ENCODE measurements around the gene TMEM158. TPM values are rescaled to one million over a fixed set of nuclear protein-coding genes. Genes with fewer than 3 reads are reported as not detected.

TMEM158 gene
- total and polyA plus RNA-seq, 2 donors: 1.7 to 11.2 TPM

- Histone ChIP-seq H3K36me3 (ENCODE audit: insufficient read depth) (no peaks in the 10 kb centered on the region), H3K4me1 (ENCODE audit: insufficient read depth) (no peaks in the 10 kb centered on the region)
These were observed 21.0 kb downstream of the TMEM158 start for GRCh38 chr3:45205126-45205525.

GRCh38 chr3:45204136-45204535 lies 22.0 kb downstream of the TMEM158 start:
- no peak for DNase-seq (ENCODE audit: extremely low spot score)

More at GRCh38 chr3:45205126-45205525, 21.0 kb downstream of the TMEM158 start:
- H3K27ac ChIP-seq (ENCODE audit: low read depth): no peak overlapping the region
- H3K4me3 ChIP-seq (ENCODE audit: low read depth, low read length): no peak overlapping the region
- DNase-seq (ENCODE audit: extremely low spot score): no peak

GRCh38 chr3:45199837-45200648 lies 26.0 kb downstream of the TMEM158 start:
- Histone ChIP-seq H3K27ac (ENCODE audit: low read depth) (no peak overlapping the region), H3K36me3 (ENCODE audit: insufficient read depth) (no peaks in the 10 kb centered on the region), H3K4me3 (ENCODE audit: low read depth, low read length) (no peak overlapping the region), H3K4me1 (ENCODE audit: insufficient read depth) (no peaks in the 10 kb centered on the region)
- no peak for DNase-seq (ENCODE audit: extremely low spot score)
- 63% methylated on average over 8 of the region's 8 CpGs for WGBS

More at GRCh38 chr3:45204136-45204535, 22.0 kb downstream of the TMEM158 start:
- 26% methylated on average over 3 of the region's 3 CpGs for WGBS
- Histone ChIP-seq H3K36me3 (ENCODE audit: insufficient read depth) (no peaks in the 10 kb centered on the region), H3K27ac (ENCODE audit: low read depth) (no peak overlapping the region), H3K4me1 (ENCODE audit: insufficient read depth) (no peaks in the 10 kb centered on the region), H3K4me3 (ENCODE audit: low read depth, low read length) (no peak overlapping the region)

GRCh38 chr3:45198264-45199260 lies 27.5 kb downstream of the TMEM158 start:
- no peak for DNase-seq (ENCODE audit: extremely low spot score)

GRCh38 chr3:45194791-45195190 lies 31.3 kb downstream of the TMEM158 start:
- H3K27ac ChIP-seq (ENCODE audit: low read depth): no peak overlapping the region
- H3K4me3 ChIP-seq (ENCODE audit: low read depth, low read length): no peak overlapping the region
- no peaks in the 10 kb centered on the region for H3K36me3 ChIP-seq (ENCODE audit: insufficient read depth)
- WGBS: 91% methylated on average over 5 of the region's 5 CpGs
- no peak for DNase-seq (ENCODE audit: extremely low spot score)
- no peaks in the 10 kb centered on the region for H3K4me1 ChIP-seq (ENCODE audit: insufficient read depth)

More at GRCh38 chr3:45198264-45199260, 27.5 kb downstream of the TMEM158 start:
- WGBS: 75% methylated on average over 5 of the region's 5 CpGs
- H3K4me1 ChIP-seq (ENCODE audit: insufficient read depth): no peaks in the 10 kb centered on the region
- H3K4me3 ChIP-seq (ENCODE audit: low read depth, low read length): no peak overlapping the region
- H3K27ac ChIP-seq (ENCODE audit: low read depth): no peak overlapping the region
- no peaks in the 10 kb centered on the region for H3K36me3 ChIP-seq (ENCODE audit: insufficient read depth)

- H3K4me1 ChIP-seq (ENCODE audit: insufficient read depth): no peaks in the 10 kb centered on the region
- H3K4me3 ChIP-seq (ENCODE audit: low read depth, low read length): no peak overlapping the region
- no peaks in the 10 kb centered on the region for H3K36me3 ChIP-seq (ENCODE audit: insufficient read depth)
- DNase-seq (ENCODE audit: extremely low spot score): no peak
- H3K27ac ChIP-seq (ENCODE audit: low read depth): no peak overlapping the region
- WGBS: 73% methylated on average over 3 of the region's 3 CpGs
These were observed 34.1 kb downstream of the TMEM158 start for GRCh38 chr3:45191924-45192417.

GRCh38 chr3:45191424-45191823 lies 34.7 kb downstream of the TMEM158 start:
- no peaks in the 10 kb centered on the region for H3K4me1 ChIP-seq (ENCODE audit: insufficient read depth)
- H3K36me3 ChIP-seq (ENCODE audit: insufficient read depth): no peaks in the 10 kb centered on the region

GRCh38 chr3:45188719-45189659 lies 37.1 kb downstream of the TMEM158 start:
- no peak overlapping the region for H3K4me3 ChIP-seq (ENCODE audit: low read depth, low read length)
- no peak overlapping the region for H3K27ac ChIP-seq (ENCODE audit: low read depth)
- no peaks in the 10 kb centered on the region for H3K4me1 ChIP-seq (ENCODE audit: insufficient read depth)
- 54% methylated on average over 8 of the region's 8 CpGs for WGBS
- H3K36me3 ChIP-seq (ENCODE audit: insufficient read depth): no peaks in the 10 kb centered on the region
- no peak for DNase-seq (ENCODE audit: extremely low spot score)

More at GRCh38 chr3:45191424-45191823, 34.7 kb downstream of the TMEM158 start:
- no peak for DNase-seq (ENCODE audit: extremely low spot score)
- no peak overlapping the region for H3K4me3 ChIP-seq (ENCODE audit: low read depth, low read length)
- no peak overlapping the region for H3K27ac ChIP-seq (ENCODE audit: low read depth)
- WGBS: 94% methylated on average over 4 of the region's 4 CpGs

GRCh38 chr3:45187694-45188141 lies 38.4 kb downstream of the TMEM158 start:
- WGBS: 79% methylated on average over 3 of the region's 3 CpGs
- H3K4me3 ChIP-seq (ENCODE audit: low read depth, low read length): no peak overlapping the region
- H3K36me3 ChIP-seq (ENCODE audit: insufficient read depth): no peaks in the 10 kb centered on the region
- no peak for DNase-seq (ENCODE audit: extremely low spot score)
- no peaks in the 10 kb centered on the region for H3K4me1 ChIP-seq (ENCODE audit: insufficient read depth)
- H3K27ac ChIP-seq (ENCODE audit: low read depth): no peak overlapping the region

- DNase-seq (ENCODE audit: extremely low spot score): no peak
- 95% methylated on average over 6 of the region's 6 CpGs for WGBS
- no peaks in the 10 kb centered on the region for H3K36me3 ChIP-seq (ENCODE audit: insufficient read depth)
- no peak overlapping the region for H3K4me3 ChIP-seq (ENCODE audit: low read depth, low read length)
- no peak overlapping the region for H3K27ac ChIP-seq (ENCODE audit: low read depth)
- H3K4me1 ChIP-seq (ENCODE audit: insufficient read depth): no peaks in the 10 kb centered on the region
These were observed 39.2 kb downstream of the TMEM158 start for GRCh38 chr3:45186871-45187270.

GRCh38 chr3:45185461-45185860 lies 40.6 kb downstream of the TMEM158 start:
- Histone ChIP-seq H3K4me3 (ENCODE audit: low read depth, low read length) (no peak overlapping the region), H3K27ac (ENCODE audit: low read depth) (no peak overlapping the region), H3K36me3 (ENCODE audit: insufficient read depth) (no peaks in the 10 kb centered on the region), H3K4me1 (ENCODE audit: insufficient read depth) (no peaks in the 10 kb centered on the region)
- DNase-seq (ENCODE audit: extremely low spot score): no peak
- WGBS: 93% methylated on average over 5 of the region's 5 CpGs

- H3K36me3 ChIP-seq (ENCODE audit: insufficient read depth): no peaks in the 10 kb centered on the region
- WGBS: 95% methylated on average over 2 of the region's 2 CpGs
- no peaks in the 10 kb centered on the region for H3K4me1 ChIP-seq (ENCODE audit: insufficient read depth)
- no peak for DNase-seq (ENCODE audit: extremely low spot score)
- no peak overlapping the region for H3K27ac ChIP-seq (ENCODE audit: low read depth)
- no peak overlapping the region for H3K4me3 ChIP-seq (ENCODE audit: low read depth, low read length)
These were observed 41.0 kb downstream of the TMEM158 start for GRCh38 chr3:45185052-45185451.

GRCh38 chr3:45183872-45184262 lies 42.2 kb downstream of the TMEM158 start:
- H3K4me1 ChIP-seq (ENCODE audit: insufficient read depth): no peaks in the 10 kb centered on the region
- WGBS: 86% methylated on average over 7 of the region's 7 CpGs
- no peak overlapping the region for H3K27ac ChIP-seq (ENCODE audit: low read depth)
- H3K4me3 ChIP-seq (ENCODE audit: low read depth, low read length): no peak overlapping the region
- no peaks in the 10 kb centered on the region for H3K36me3 ChIP-seq (ENCODE audit: insufficient read depth)
- no peak for DNase-seq (ENCODE audit: extremely low spot score)
